HL-60 (cell line): Measurements from ENCODE around the gene PGC.

Source experiments
- GABPA ChIP-seq: IDR thresholded peaks from 2 replicates; pipeline ENCODE4 v1.6.1; 2012; ENCODE audit warnings: low read depth
- POLR2AphosphoS5 ChIP-seq: IDR thresholded peaks from 2 replicates; pipeline ENCODE4 v1.6.1; 2012; ENCODE audit warnings: low read depth
- SPI1 ChIP-seq: IDR thresholded peaks from 2 replicates; pipeline ENCODE4 v1.6.1; 2012; ENCODE audit warnings: low read depth, mild to moderate bottlenecking, borderline replicate concordance
- TF ChIP-seq, protein P1 (sequence below): IDR thresholded peaks from one replicate; pipeline ENCODE4 v1.5.1; 2011; ENCODE audit warnings: low read length, control low read depth, inconsistent platforms; ENCODE audit not compliant: insufficient read depth
- TF ChIP-seq, protein P2 (sequence below): IDR thresholded peaks from 2 replicates; pipeline ENCODE4 v1.6.1; 2012; ENCODE audit warnings: low read depth; ENCODE audit not compliant: insufficient replicate concordance

DNA sequence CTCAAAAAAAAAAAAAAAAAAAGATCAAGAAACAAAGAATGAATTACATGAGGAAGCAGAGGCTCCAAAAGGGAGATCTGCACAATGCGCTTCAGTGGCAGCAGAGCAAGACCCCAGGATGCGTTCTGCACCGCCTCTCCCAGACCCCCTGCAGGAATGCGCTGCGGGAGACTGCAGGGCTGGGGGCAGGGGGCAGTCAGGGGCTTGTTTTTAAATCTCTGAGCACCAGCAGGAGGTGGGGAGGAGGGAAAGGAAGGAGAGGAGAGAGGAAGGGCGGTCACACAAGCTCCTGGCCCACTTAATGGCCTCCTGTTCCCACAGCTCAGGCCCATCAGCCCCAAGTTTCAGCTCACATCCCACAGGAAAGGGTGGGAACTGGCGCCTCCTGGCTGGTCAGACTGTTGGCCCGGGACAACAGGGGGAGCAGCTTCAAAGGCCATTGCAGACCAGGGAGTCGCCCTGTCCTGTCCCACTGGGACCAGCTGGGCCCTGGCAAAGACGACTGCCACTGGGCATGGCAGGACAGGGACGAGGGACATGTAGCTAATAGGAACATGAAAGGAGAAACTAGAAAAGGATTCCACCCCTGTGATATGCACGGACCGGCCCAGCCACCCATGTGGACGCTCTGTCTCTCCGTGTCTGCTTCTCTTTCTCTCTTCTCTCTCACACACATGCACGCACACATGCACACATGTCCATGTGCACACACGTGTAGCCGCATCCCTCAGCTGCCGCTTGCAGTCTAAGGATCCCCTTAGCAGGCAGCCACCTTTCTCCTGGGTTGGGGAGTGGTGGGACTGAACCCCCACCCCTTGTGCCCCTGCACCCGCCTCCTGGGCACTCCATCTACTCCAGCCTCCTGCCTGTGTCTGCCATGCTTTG is 46.5 kb downstream of the PGC start:
- TF ChIP-seq POLR2AphosphoS5 (no peak), GABPA (no peak), SPI1 (no peak)
- TF ChIP-seq, protein P1, sequence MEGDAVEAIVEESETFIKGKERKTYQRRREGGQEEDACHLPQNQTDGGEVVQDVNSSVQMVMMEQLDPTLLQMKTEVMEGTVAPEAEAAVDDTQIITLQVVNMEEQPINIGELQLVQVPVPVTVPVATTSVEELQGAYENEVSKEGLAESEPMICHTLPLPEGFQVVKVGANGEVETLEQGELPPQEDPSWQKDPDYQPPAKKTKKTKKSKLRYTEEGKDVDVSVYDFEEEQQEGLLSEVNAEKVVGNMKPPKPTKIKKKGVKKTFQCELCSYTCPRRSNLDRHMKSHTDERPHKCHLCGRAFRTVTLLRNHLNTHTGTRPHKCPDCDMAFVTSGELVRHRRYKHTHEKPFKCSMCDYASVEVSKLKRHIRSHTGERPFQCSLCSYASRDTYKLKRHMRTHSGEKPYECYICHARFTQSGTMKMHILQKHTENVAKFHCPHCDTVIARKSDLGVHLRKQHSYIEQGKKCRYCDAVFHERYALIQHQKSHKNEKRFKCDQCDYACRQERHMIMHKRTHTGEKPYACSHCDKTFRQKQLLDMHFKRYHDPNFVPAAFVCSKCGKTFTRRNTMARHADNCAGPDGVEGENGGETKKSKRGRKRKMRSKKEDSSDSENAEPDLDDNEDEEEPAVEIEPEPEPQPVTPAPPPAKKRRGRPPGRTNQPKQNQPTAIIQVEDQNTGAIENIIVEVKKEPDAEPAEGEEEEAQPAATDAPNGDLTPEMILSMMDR = no peak
- TF ChIP-seq, protein P2, sequence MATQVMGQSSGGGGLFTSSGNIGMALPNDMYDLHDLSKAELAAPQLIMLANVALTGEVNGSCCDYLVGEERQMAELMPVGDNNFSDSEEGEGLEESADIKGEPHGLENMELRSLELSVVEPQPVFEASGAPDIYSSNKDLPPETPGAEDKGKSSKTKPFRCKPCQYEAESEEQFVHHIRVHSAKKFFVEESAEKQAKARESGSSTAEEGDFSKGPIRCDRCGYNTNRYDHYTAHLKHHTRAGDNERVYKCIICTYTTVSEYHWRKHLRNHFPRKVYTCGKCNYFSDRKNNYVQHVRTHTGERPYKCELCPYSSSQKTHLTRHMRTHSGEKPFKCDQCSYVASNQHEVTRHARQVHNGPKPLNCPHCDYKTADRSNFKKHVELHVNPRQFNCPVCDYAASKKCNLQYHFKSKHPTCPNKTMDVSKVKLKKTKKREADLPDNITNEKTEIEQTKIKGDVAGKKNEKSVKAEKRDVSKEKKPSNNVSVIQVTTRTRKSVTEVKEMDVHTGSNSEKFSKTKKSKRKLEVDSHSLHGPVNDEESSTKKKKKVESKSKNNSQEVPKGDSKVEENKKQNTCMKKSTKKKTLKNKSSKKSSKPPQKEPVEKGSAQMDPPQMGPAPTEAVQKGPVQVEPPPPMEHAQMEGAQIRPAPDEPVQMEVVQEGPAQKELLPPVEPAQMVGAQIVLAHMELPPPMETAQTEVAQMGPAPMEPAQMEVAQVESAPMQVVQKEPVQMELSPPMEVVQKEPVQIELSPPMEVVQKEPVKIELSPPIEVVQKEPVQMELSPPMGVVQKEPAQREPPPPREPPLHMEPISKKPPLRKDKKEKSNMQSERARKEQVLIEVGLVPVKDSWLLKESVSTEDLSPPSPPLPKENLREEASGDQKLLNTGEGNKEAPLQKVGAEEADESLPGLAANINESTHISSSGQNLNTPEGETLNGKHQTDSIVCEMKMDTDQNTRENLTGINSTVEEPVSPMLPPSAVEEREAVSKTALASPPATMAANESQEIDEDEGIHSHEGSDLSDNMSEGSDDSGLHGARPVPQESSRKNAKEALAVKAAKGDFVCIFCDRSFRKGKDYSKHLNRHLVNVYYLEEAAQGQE = no peak
